Activated CD4-positive, alpha-beta T cell treated with anti-CD3 and anti-CD28 coated beads, Interleukin-2, amount 10 ng/mL, durations not matched to agents 24 days and 14 days (primary cell): ENCODE data around the gene FCGR3A. TPM values are rescaled to one million over a fixed set of nuclear protein-coding genes. Genes with fewer than 3 reads are reported as not detected.
"Not testable (repeated sequence)": the region's sequence is repeated elsewhere in the genome, so short reads cannot be mapped to it uniquely, and the experiment has no call there.

Experiments used
- DNase-seq: peaks from one replicate; pipeline ENCODE4 v3.0.0; 2022
- H3K27ac Mint-ChIP-seq: one replicate; pipeline ENCODE4 v1.8.0; 2022; ENCODE audit warnings: mild to moderate bottlenecking, mixed read lengths
- H3K27me3 Mint-ChIP-seq: one replicate; pipeline ENCODE4 v1.8.0; 2022; ENCODE audit warnings: mixed read lengths
- H3K36me3 Mint-ChIP-seq: one replicate; pipeline ENCODE4 v1.8.0; 2022; ENCODE audit warnings: low read depth, mild to moderate bottlenecking, mixed read lengths
- H3K4me1 Mint-ChIP-seq: one replicate; pipeline ENCODE4 v1.8.0; 2021; ENCODE audit warnings: mixed read lengths
- H3K4me3 Mint-ChIP-seq: one replicate; pipeline ENCODE4 v1.8.0; 2022; ENCODE audit warnings: mild to moderate bottlenecking, moderate library complexity, mixed read lengths
- H3K9me3 Mint-ChIP-seq: one replicate; pipeline ENCODE4 v1.8.0; 2021; ENCODE audit warnings: mixed read lengths
- intact Hi-C: fragments of 100-400 bp; cut with micrococcal nuclease; formaldehyde crosslinking; loops from one replicate; pipeline ENCODE4 v1.15.1; 2023
- total RNA-seq: library from RNA; stranded (reverse); gene quantifications from 2 replicates; pipeline ENCODE4 v1.2.3, GENCODE V29; 2022

FCGR3A gene
- total RNA-seq, 1 donor from 2014 or later, result not detected

- H3K9me3 Mint-ChIP-seq, H3K36me3 Mint-ChIP-seq: not testable (repeated sequence)
- intact Hi-C loops, result loop anchor here (10.0 kb wide), 1 partner anchor 45 kb away; no protein-coding TSS in a partner anchor
- Mint-ChIP-seq H3K4me1 (peaks cover 18% of the 10 kb centered on the region), H3K27ac (peak overlapping the region; percentile 96), H3K27me3 (peaks cover 27% of the 10 kb centered on the region), H3K4me3 (peak overlapping the region; percentile 93)
- peak; percentile 90 for DNase-seq
These were observed 19.5 kb downstream of the FCGR3A start for GRCh38 chr1:161530158-161530557.

- intact Hi-C loops, result loop anchor here (10.0 kb wide), 1 partner anchor 45 kb away; no protein-coding TSS in a partner anchor
These were observed 20.0 kb downstream of the FCGR3A start for GRCh38 chr1:161529463-161530104.

GRCh38 chr1:161528550-161528949 lies 21.1 kb downstream of the FCGR3A start:
- Mint-ChIP-seq H3K4me1 (peaks cover 27% of the 10 kb centered on the region), H3K27me3 (peaks cover 32% of the 10 kb centered on the region)
- H3K27ac Mint-ChIP-seq, H3K9me3 Mint-ChIP-seq, H3K36me3 Mint-ChIP-seq, intact Hi-C loops, H3K4me3 Mint-ChIP-seq: not testable (repeated sequence)
- DNase-seq, result peak; percentile 51

More at GRCh38 chr1:161529463-161530104, 20.0 kb downstream of the FCGR3A start:
- H3K27ac Mint-ChIP-seq, result peak overlapping the region; percentile 96
- H3K36me3 Mint-ChIP-seq, H3K9me3 Mint-ChIP-seq: not testable (repeated sequence)
- H3K4me3 Mint-ChIP-seq, result peak overlapping the region; percentile 93
- H3K27me3 Mint-ChIP-seq, result peaks cover 29% of the 10 kb centered on the region
- DNase-seq, result peak; percentile 61
- H3K4me1 Mint-ChIP-seq, result peaks cover 20% of the 10 kb centered on the region

DNA sequence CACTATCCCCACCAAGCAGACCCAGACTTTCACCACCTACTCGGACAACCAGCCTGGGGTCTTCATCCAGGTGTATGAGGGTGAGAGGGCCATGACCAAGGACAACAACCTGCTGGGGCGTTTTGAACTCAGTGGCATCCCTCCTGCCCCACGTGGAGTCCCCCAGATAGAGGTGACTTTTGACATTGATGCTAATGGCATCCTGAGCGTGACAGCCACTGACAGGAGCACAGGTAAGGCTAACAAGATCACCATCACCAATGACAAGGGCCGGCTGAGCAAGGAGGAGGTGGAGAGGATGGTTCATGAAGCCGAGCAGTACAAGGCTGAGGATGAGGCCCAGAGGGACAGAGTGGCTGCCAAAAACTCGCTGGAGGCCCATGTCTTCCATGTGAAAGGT lies 23.7 kb downstream of the FCGR3A start:
- H3K27me3 Mint-ChIP-seq, result peaks cover 48% of the 10 kb centered on the region
- H3K9me3 Mint-ChIP-seq, H3K4me3 Mint-ChIP-seq, H3K36me3 Mint-ChIP-seq, intact Hi-C loops, H3K27ac Mint-ChIP-seq: not testable (repeated sequence)
- peak; percentile 52 for DNase-seq
- peaks cover 26% of the 10 kb centered on the region for H3K4me1 Mint-ChIP-seq

- H3K4me1 Mint-ChIP-seq, result peaks cover 20% of the 10 kb centered on the region
- H3K27ac Mint-ChIP-seq, H3K36me3 Mint-ChIP-seq, H3K9me3 Mint-ChIP-seq, intact Hi-C loops: not testable (repeated sequence)
- peaks cover 49% of the 10 kb centered on the region for H3K27me3 Mint-ChIP-seq
- H3K4me3 Mint-ChIP-seq, result peak overlapping the region; percentile 81
- peak; percentile 55 for DNase-seq
These were observed 24.3 kb downstream of the FCGR3A start for GRCh38 chr1:161525321-161525720.

DNA sequence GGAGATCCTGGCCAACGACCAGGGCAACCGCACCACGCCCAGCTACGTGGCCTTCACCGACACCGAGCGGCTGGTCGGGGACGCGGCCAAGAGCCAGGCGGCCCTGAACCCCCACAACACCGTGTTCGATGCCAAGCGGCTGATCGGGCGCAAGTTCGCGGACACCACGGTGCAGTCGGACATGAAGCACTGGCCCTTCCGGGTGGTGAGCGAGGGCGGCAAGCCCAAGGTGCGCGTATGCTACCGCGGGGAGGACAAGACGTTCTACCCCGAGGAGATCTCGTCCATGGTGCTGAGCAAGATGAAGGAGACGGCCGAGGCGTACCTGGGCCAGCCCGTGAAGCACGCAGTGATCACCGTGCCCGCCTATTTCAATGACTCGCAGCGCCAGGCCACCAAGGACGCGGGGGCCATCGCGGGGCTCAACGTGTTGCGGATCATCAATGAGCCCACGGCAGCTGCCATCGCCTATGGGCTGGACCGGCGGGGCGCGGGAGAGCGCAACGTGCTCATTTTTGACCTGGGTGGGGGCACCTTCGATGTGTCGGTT lies 24.8 kb downstream of the FCGR3A start:
- intact Hi-C loops, H3K36me3 Mint-ChIP-seq, H3K27ac Mint-ChIP-seq, H3K9me3 Mint-ChIP-seq: not testable (repeated sequence)
- Mint-ChIP-seq H3K4me3 (peak overlapping the region; percentile 81), H3K4me1 (peaks cover 15% of the 10 kb centered on the region), H3K27me3 (peaks cover 46% of the 10 kb centered on the region)
- DNase-seq, result peak; percentile 69

DNA sequence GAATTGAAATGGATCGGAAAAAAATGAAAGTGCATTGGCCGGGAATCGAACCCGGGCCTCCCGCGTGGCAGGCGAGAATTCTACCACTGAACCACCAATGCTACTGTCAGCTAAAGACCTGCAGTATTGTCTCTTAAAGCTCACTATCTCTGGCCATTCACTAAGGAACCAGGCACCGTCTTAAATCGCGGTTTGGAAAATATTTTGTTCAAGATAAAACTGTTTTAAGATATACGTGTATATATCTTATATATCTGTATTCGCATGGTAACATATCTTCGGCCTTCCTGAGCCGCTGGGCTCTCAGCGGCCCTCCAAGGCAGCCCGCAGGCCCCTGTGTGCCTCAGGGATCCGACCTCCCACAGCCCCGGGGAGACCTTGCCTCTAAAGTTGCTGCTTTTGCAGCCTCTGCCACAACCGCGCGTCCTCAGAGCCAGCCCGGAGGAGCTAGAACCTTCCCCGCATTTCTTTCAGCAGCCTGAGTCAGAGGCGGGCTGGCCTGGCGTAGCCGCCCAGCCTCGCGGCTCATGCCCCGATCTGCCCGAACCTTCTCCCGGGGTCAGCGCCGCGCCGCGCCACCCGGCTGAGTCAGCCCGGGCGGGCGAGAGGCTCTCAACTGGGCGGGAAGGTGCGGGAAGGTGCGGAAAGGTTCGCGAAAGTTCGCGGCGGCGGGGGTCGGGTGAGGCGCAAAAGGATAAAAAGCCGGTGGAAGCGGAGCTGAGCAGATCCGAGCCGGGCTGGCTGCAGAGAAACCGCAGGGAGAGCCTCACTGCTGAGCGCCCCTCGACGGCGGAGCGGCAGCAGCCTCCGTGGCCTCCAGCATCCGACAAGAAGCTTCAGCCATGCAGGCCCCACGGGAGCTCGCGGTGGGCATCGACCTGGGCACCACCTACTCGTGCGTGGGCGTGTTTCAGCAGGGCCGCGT lies 25.5 kb downstream of the FCGR3A start, which contains the start of gene HSPA6:
Gene HSPA6, plus strand, starts transcription at position 724 of the 925 bp plus-strand sequence. Its CDS starts 119 bp downstream, at position 843.
- H3K9me3 Mint-ChIP-seq, H3K36me3 Mint-ChIP-seq: not testable (repeated sequence)
- intact Hi-C loops, result loop anchor here (1.0 kb wide), 1 partner anchor 7 kb away; no protein-coding TSS in a partner anchor
- Mint-ChIP-seq H3K27ac (peak within 1 kb of the TSS; percentile 87), H3K4me3 (peak within 1 kb of the TSS; percentile 89), H3K4me1 (peaks cover 14% of the 10 kb centered on the region), H3K27me3 (peaks cover 50% of the 10 kb centered on the region)
- DNase-seq, result peak; percentile 94

DNA sequence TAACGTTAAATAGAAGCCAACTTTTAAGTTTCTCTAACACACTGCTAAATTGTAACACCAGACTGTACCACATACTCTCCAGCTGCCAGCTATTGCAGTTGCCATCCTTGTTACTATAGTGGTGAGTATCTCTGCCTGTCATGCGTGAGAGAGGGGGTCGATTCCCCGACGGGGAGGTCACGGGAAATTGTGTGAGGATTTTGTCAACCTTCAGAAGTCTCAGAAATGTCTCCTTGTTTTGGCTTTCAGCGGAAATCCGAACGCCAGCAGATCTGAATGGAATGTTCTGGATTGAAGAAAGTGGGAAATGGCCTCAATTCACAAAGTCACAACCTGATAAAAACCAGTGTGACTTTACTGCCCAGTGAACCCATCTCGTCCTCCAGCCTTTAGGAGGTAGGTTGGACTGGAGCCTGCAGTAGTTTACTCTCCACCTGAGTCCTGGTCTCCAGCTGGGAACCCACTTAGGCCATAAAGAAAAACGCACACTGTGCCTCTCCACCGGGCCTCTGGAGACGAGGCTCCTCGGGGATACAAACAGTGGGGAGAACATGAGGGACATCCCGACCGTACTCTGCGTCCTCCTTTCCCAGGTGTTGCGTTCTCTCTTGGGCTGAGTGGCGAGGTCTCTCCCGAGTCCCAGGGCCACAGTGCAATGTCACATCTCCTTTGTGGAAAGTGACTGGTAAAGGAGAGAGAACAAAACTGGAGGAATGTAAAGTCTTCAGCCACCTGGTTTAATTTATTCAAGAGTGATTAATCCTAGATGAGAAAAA lies 26.4 kb downstream of the FCGR3A start:
- Mint-ChIP-seq H3K4me1 (peaks cover 14% of the 10 kb centered on the region), H3K4me3 (peak overlapping the region; percentile 89), H3K27ac (peak overlapping the region; percentile 87), H3K27me3 (peaks cover 46% of the 10 kb centered on the region)
- DNase-seq, result peak; percentile 59
- H3K36me3 Mint-ChIP-seq, H3K9me3 Mint-ChIP-seq: not testable (repeated sequence)
- intact Hi-C loops, result loop anchor here (1.0 kb wide), 1 partner anchor 8 kb away; no protein-coding TSS in a partner anchor

GRCh38 chr1:161513953-161514352 lies 35.7 kb downstream of the FCGR3A start:
- H3K9me3 Mint-ChIP-seq, DNase-seq, H3K27me3 Mint-ChIP-seq, H3K4me1 Mint-ChIP-seq, H3K27ac Mint-ChIP-seq, H3K4me3 Mint-ChIP-seq, H3K36me3 Mint-ChIP-seq: not testable (repeated sequence)
- intact Hi-C loops, result loop anchor here (5.0 kb wide), 1 partner anchor 83 kb away; no protein-coding TSS in a partner anchor

GRCh38 chr1:161513448-161513780 lies 36.2 kb downstream of the FCGR3A start:
- intact Hi-C loops, result loop anchor here (5.0 kb wide), 1 partner anchor 84 kb away; no protein-coding TSS in a partner anchor
- H3K27ac Mint-ChIP-seq, H3K9me3 Mint-ChIP-seq, H3K4me3 Mint-ChIP-seq, H3K4me1 Mint-ChIP-seq, DNase-seq, H3K36me3 Mint-ChIP-seq, H3K27me3 Mint-ChIP-seq: not testable (repeated sequence)

DNA sequence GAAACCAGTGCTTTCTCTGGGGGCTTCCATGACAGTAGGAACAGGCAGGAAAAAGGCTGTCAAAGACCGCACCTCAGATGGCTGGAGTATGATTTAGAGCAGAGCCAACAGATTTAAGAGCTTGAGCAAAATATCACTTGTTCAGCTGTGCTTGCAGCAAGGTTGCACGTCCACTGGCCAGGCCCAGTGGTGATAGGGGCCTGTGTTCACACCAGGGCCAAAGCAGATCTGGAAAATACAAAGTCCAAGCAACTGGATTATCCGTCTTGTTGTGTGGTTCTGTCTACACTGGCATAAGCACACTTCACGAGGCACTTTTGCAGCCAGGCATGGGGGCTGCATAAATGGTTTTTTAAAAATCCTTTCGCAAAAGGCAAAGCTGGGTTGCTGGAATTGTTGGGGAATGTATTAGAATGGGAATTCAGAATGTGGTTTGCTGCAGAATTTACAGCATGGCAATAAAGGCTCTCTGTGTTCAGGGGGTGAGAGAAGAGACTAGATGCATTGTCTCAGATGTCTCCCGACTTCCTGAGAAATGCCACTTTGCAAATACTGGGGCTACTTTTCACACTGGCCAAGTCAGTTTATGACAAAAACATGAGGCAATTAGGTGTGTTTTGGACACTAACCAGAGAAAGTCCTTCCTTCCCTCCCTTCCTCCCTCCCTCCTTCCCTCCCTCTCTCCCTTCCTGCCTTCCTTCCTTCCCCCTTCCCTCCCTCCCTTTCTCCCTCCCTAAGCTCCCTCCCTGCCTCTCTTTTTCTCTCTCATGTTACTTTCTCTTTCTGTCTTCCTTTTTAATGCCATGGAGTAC lies 36.8 kb downstream of the FCGR3A start:
- intact Hi-C loops, result loop anchor here (5.0 kb wide), 1 partner anchor 84 kb away; no protein-coding TSS in a partner anchor
- H3K9me3 Mint-ChIP-seq, H3K36me3 Mint-ChIP-seq, H3K4me1 Mint-ChIP-seq, H3K27ac Mint-ChIP-seq, H3K4me3 Mint-ChIP-seq, H3K27me3 Mint-ChIP-seq: not testable (repeated sequence)
- peak; percentile 47 for DNase-seq

DNA sequence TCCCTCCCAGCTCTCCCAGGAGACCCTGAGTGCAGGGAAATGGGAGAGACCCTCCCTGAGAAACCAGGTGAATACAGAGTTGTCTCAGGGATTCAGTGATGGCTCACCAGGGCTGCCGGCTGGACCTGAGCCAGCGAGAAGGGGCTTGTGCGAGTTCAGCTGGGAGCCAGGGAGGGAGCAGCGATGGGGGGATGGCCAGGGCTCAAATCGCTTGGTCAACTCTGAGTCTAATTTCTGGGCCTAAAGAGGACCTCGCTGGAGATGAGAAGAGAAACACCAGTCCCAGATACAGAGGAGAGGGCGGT lies 37.9 kb downstream of the FCGR3A start:
- H3K27me3 Mint-ChIP-seq, result peaks cover 4% of the 10 kb centered on the region
- DNase-seq, result no peak
- no peaks in the 10 kb centered on the region for H3K36me3 Mint-ChIP-seq
- H3K27ac Mint-ChIP-seq, result no peak overlapping the region
- peaks cover 3% of the 10 kb centered on the region for H3K4me1 Mint-ChIP-seq
- H3K4me3 Mint-ChIP-seq, result no peak overlapping the region
- intact Hi-C loops, result loop anchor here (5.0 kb wide), 1 partner anchor 86 kb away; no protein-coding TSS in a partner anchor
- H3K9me3 Mint-ChIP-seq, result no peaks in the 10 kb centered on the region
